ENCODE data around the gene HNRNPU.

Gene HNRNPU

GRCh38 chr1:244800821-244801220 is 63.5 kb downstream of the HNRNPU start:
- DNase-seq, result no peak

Data from SIG-M5 (cell line).